Hepatic stellate cell (primary cell): ENCODE measurements around the gene ARHGEF16.

Experiments
- DNase-seq: peaks from one replicate; pipeline ENCODE4 v3.0.0; 2011; ENCODE audit warnings: low spot score

Gene ARHGEF16

DNA sequence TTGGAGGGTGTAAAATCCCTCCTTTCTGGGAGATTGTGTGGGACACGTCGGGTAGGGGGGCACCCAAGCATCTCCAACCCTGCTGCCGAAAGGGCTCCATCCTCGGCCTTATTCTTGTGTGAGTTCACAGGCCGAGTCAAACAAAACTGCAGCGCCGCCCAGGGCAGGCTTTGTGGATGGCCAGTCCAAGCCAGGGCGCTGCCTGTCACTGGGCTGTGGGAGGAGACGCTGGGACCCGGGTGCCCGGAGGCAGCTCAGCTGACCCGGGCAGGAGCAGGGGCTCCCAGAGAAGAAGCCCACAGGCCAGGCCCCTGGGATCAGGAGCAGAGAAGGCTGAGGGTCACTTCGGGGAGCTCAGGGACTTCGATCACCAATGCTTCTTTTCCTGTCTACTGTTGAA, 31.8 kb upstream of the ARHGEF16 start:
- DNase-seq = no peak

DNA sequence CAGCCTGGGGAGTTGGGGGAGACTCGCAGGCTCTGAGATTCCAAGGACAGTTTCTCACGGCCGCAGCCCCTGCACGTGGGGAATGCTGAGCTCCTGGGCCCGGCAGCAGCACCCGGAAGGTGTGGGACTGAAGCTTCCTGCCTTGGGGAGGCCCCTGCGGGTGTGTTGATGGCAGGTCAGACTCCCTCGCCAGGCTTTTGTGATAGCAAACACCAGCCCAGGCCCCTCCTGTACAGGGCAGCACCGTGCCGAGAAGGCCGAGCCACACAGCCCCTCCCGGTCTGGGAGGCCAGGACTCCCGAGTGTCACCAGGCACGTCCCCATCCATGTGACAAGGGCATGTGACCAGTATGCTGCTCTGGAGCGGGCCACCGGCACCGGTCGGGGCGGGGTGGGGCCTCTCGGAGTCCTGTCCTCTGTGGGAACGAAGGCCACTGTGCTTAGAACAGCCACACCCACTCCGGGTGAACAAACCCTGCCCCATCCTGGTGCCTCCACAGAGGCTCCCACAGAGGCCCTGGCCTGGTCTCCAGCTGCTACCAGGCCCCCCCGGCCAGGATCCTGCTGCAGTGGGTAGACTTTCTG, 31.1 kb upstream of the ARHGEF16 start:
- no peak for DNase-seq

DNA sequence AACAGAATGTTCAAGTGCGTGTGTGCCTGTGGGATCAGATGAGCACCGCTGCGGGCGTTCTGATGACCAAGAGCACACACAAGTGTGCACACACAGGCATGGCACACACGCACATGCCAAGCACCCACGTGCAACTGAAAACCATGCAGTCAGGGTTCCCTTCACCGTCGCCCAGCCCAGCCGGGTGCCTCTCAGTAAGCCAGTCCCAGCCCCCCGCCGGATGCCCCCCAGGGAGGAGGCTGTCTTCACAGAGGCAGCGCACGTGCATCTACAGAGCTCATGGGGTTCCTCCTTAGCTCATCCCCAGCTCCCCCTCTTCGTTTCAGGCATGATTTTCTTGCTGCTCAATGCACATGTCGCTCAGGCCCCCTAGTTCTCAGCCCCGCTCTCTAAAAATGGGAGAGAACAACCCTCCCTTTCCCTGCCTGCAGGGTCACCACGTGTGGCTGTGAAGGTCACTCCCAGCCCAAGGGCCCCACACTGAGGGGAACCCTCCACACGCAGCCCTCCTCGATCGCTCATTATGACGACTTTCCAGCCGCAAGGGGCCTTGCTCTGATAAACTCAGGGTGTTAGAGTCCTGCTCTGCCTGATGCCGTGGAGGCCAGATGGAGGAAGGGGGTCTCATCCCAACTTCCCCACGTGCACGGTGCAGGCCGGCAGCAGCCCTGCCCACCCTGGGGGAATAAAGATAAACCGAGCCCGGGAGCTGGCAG, 30.4 kb upstream of the ARHGEF16 start:
- no peak for DNase-seq

- DNase-seq = no peak
These were observed 28.8 kb upstream of the ARHGEF16 start for GRCh38 chr1:3425486-3426215.

DNA sequence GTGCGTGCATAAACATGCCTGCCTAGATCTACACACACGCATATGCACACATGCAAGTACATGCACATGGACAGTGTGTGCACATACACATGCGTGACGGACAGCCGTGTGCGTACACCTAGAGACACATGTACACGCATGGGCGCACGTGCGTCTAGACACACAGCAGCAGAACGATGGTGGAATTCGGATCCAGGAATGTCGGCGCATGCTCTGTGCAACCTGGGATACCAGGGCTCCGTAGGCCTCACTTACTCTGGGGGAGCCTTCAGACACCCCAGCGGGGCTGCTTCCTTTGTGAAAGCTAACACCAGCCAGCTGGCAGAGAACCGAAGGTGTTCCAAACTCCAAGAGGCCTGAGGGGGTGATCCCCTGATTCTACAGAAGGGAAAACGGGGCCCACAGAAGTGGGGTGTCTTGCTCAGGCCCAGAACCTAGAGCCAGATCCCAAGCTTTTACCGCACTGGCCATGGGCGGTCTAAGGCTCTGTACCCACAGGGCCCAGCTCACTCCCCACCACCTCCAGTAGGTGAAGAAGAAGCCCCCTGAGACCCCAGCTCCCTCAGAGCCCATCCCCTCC, 27.4 kb upstream of the ARHGEF16 start:
- no peak for DNase-seq

DNA sequence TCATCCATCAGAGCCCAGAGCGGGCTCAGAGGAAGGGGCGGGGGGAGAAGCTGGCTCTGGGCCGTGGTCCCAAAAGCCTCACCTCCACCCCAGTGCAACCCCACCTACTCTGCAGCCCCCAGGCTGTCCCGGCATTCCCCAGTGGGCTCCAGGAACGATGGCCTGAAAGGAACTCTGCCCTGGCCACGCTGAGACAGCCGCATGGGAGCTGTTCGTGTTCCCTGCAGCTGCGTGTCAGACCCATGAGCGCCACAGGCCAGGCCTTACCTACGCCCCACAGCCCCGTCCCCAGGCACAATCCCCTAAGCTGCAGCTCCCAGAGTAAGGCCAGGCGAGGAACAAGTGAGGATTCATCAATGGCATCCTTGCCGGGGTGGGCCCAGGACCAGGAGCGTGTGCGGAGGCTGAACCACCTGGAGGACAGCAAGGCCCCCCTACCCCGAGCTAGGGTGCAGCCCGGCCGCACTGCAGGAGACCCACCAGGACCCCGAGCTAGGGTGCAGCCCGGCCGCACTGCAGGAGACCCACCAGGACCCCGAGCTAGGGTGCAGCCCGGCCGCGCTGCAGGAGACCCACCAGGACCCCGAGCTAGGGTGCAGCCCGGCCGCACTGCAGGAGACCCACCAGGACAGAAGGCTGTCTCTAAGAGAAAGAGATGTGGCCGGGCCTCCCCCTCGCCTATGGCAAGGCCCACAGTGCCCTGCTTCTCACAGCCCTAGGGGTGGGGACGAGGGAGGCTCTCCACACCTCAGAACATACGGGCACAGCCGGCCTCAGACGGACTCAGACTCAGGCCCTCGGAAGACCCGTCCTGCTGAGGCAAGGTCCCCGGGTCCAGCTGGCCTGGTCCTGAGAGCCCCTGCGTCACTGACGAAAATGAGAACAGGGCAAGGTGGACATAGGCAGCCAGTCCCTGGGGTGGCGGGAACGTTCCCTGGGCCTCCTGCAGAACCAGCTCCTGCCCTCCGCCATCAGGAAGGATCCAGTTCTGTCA, 26.5 kb upstream of the ARHGEF16 start:
- DNase-seq = no peak

DNA sequence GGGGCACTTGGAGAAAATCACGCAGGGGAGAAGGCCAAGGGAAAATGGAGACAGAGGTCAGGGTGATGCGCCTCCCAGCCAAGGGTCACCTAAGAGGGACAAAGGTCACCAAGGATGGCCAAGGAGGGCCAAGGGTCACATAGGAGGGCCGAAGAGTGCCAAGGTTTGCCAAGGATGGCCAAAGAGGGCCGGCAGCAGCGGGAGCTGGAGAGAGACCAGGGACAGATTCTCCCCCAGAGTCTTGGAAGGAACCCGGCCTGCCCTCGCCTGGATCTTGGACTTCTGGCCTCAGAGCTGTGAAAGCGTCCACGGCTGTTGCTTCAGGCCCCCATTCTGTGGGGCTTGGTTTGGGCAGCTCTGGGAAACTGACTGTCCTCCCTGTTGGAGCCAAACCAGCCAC, 25.6 kb upstream of the ARHGEF16 start:
- DNase-seq = no peak

DNA sequence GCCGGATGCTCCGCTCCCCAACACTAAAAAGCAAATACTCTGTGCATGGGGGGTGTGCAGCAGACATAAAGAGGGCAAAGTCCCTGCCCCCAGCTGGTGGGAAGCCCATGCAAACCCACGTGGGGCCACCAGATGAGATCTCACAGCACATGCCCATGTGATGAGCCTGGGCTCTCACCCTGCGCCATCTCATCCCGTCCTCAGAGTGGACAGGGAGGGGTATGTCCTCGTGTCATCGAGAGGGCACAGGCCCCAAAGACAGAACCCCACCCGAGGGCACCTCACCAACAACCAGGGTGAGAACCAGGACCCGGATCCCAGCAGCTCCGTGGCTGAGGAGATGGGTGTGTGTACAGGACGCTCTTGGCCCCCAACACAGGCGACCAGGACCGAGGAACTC, 25.1 kb upstream of the ARHGEF16 start:
- DNase-seq = no peak

GRCh38 chr1:3429766-3430165, 24.7 kb upstream of the ARHGEF16 start:
- DNase-seq = no peak

DNA sequence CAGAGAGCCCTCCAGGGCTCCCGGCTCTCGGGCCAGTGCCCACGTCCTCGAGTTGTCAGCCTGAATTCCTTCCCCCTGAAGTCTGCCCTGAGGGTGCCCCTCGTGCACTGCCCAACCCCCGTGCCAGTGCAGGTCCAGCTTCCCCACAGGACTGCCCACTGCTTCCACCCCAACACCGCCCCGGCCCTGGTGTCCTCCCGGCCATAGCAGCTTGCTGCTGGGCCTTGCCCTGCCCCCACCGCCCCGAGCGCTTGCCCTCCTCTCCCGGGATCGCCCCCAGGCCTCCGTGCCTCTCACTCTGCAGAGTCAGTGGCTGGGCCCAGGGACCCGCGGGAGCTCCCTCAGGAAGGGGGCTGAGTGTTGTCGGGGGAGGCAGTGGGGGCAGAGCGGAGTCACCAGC, 24.1 kb upstream of the ARHGEF16 start:
- no peak for DNase-seq

DNA sequence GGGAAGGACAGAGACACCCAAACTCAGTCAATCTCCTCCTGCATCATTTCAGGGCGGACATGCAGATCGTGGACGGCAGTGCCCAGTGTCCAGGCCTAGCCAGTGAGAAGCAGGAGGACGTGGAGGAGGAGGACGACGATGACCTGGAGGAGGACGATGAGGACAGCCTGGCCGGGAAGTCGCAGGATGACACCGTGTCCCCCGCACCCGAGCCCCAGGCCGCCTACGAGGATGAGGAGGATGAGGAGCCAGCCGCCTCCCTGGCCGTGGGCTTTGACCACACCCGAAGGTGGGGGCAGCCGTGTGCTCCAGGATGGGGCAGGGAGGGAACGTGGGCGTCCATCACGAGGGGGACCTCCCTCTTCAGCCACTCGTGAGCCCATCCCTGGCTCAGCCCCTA, 23.6 kb upstream of the ARHGEF16 start:
- DNase-seq = no peak

DNA sequence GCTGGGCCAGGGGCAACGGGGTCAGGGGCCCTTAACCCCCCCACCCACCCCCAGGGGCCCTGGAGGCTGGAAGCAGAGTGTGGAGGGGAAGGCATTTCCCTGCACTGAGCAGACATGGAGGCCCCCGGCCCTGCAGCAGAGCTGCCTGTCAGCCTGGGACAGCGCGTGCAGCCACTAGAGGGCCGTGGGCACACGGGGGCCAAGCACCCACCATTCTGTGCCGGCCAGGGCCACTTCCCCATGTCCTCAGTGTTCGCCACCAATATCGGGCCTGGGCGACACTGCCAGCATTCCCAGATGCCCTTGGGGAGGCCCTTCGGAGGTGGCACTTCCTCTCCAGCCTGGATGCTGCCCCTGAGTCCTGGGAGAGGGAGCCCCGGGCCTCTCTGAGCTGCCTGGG, 23.2 kb upstream of the ARHGEF16 start:
- DNase-seq = no peak

- DNase-seq = no peak
These were observed 22.8 kb upstream of the ARHGEF16 start for GRCh38 chr1:3431686-3432085.

DNA sequence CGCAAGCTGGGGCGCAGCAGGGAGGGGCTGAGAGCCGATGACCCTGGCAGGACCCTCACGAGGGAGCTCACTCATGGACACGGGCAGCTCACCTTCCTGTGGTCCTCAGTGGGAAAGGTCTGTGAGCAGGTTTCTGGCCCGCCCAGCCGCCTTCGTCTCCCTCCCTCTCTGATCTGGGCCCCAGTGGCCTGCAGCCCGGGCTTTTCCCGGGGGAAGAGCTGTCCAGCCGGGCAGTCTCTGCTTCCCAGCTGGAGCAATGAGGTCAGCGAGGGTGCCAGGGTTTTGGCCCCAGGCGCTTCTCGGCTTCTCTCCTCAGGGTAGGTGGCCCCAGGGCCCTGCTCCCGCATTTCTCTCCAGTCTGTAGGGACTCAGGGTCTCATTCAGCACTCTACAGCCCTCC, 22.2 kb upstream of the ARHGEF16 start:
- no peak for DNase-seq

DNA sequence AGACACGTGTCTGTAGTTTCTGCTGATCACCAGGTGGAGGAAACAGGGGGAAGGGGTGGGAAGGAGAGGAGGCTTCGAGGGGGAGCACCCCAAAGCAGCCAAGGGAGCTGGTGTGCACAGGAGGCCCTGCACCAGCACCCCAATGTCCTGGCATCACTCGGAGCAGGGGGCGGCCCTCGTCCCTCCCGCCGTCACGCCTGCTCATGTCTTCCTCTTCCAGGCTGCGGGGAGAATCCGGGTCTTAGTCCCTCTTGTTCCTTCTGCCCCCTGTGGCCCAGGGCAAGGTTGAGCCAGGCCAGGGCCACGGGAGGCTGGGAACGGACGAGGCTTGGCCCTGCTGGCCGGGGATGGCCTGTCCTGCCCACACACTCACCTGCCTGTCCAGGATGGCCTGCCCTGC, 21.4 kb upstream of the ARHGEF16 start:
- DNase-seq = no peak

DNA sequence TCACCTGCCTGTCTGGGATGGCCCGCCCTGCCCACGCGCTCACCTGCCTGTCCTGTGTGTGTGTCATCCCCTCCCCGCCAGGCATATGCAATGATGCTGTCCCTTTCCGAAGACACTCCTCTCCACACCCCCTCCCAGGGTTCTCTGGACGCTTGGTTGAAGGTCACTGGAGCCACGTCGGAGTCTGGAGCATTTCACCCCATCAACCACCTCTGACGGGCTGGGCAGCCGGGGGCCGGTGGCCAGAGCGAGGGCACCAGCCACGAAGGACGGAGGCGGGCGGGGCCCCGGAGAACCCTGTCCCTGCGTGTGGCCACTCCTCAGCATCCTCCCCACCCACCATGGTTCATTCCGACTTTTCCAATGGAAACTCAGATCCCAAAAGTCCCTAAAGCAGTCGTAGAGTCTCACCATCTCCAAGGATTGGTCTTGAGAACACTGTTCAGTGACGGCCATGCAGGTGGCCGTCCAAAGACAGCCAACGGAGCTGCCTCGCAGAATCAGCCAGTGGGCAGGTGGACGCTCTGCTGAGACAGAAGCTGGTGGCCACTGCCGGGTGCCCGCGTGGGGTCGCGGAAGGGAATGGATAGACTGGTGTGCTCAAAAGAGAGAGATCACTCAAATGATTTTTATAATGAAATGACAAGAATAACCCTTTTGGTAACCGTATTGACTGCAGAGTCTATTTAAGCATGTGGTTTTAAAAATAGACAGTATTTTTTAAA, 20.7 kb upstream of the ARHGEF16 start:
- DNase-seq = no peak

DNA sequence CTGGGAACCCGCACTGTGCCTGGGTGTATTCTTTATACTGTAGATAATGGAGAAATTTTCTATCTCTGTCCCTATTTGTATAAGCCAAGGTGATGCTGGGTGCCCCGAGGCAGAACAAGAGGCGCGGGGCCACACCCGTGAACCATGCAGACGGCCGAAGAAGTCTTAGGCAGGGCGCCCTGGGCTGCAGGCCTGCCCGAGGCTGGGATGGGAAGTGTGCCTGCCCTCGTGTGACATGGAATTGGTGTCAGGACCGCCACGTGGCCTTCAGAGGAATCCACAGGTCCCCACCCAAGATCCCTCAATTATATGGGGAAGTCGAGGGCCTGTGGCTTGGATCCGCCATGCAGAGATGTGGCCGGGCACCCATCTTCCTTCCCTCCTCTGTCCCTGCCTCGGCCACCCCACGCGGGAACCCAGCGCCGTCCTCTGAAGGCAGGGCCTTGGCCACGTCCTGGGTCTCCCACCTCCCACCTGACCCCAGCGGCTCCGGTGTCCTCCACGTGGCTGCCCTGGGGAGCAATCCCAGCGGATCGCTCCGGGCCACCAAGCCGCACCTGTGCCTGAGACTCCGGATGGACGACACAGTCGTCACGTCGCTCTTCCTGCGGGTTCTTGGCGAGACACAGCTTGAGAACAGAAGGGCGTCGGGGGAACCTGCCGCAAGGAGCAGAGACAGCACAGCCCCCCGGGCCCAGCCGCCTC, 19.9 kb upstream of the ARHGEF16 start:
- DNase-seq = no peak

- no peak for DNase-seq
These were observed 18.8 kb upstream of the ARHGEF16 start for GRCh38 chr1:3435666-3436065.

DNA sequence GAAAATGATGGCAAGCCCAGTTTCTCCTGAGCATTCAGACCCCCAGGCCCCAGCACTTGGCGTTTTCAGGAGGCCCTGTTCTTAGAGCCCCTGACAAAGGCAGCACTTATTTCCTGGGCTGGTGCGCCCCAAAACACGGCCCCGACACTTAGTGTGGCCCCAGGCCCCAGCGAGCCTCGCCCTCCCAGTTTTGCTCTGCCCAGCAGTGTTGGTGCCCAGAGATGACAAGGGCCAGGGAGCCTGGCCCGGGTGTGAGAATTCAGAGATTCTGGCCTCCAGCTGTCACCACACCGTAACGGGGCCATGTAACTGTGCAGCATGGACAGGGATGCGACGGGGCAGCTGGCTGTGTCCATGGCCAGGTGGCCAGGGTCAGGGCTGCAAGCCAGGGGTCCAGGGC, 18.0 kb upstream of the ARHGEF16 start:
- DNase-seq = no peak

DNA sequence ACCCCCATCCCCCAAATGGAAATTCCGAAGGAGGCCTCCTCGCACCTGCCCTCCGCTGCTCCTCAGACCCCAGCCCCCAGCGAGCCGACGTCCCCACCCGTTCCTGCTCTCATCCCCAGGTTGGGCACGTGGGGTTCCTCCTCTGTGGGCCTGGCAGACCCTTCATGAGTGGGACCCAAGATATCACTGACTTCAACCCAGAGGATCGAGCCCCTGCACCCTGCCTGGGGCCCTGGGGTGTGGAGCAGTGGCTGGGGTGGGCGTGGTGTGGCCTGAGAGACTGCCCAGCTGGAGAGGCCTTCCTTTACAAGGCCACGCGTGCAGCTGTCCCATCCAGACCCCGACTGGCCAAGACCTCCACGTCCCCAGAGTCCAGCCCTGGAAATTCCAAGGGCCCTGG, 17.6 kb upstream of the ARHGEF16 start:
- no peak for DNase-seq
